ENCODE data around the gene ATG9B.

Gene ATG9B

GRCh38 chr7:150974468-150975391 is 49.6 kb downstream of the ATG9B start:
- peak; percentile 51 for DNase-seq
- in situ Hi-C loops (cut with MboI; ENCODE audit: low pct_unique_long_range_greater_than_20kb, low sequenced_read_pairs) = no loop called here

- in situ Hi-C loops (cut with MboI; ENCODE audit: low pct_unique_long_range_greater_than_20kb, low sequenced_read_pairs) = no loop called here
- no peak for DNase-seq
Observed at GRCh38 chr7:150973571-150974451, 50.5 kb downstream of the ATG9B start.

GRCh38 chr7:150972741-150973140 is 51.6 kb downstream of the ATG9B start:
- no peak for DNase-seq
- in situ Hi-C loops (cut with MboI; ENCODE audit: low pct_unique_long_range_greater_than_20kb, low sequenced_read_pairs) = no loop called here

- in situ Hi-C loops (cut with MboI; ENCODE audit: low pct_unique_long_range_greater_than_20kb, low sequenced_read_pairs) = no loop called here
- no peak for DNase-seq
Observed at GRCh38 chr7:150972023-150972468, 52.2 kb downstream of the ATG9B start.

- in situ Hi-C loops (cut with MboI; ENCODE audit: low pct_unique_long_range_greater_than_20kb, low sequenced_read_pairs) = no loop called here
- no peak for DNase-seq
Observed at GRCh38 chr7:150971242-150972022, 52.9 kb downstream of the ATG9B start.

- DNase-seq = no peak
- in situ Hi-C loops (cut with MboI; ENCODE audit: low pct_unique_long_range_greater_than_20kb, low sequenced_read_pairs) = no loop called here
Observed at GRCh38 chr7:150970424-150970823, 53.9 kb downstream of the ATG9B start.

- DNase-seq = no peak
- in situ Hi-C loops (cut with MboI; ENCODE audit: low pct_unique_long_range_greater_than_20kb, low sequenced_read_pairs) = no loop called here
Observed at GRCh38 chr7:150969475-150969874, 54.8 kb downstream of the ATG9B start.

GRCh38 chr7:150968734-150969372 is 55.4 kb downstream of the ATG9B start:
- DNase-seq = no peak
- in situ Hi-C loops (cut with MboI; ENCODE audit: low pct_unique_long_range_greater_than_20kb, low sequenced_read_pairs) = no loop called here

GRCh38 chr7:150968056-150968733 is 56.1 kb downstream of the ATG9B start:
- in situ Hi-C loops (cut with MboI; ENCODE audit: low pct_unique_long_range_greater_than_20kb, low sequenced_read_pairs) = no loop called here

GRCh38 chr7:150967349-150967748 is 56.9 kb downstream of the ATG9B start:
- in situ Hi-C loops (cut with MboI; ENCODE audit: low pct_unique_long_range_greater_than_20kb, low sequenced_read_pairs) = no loop called here
- no peak for DNase-seq

More at GRCh38 chr7:150968056-150968733, 56.1 kb downstream of the ATG9B start:
- DNase-seq = no peak

- in situ Hi-C loops (cut with MboI; ENCODE audit: low pct_unique_long_range_greater_than_20kb, low sequenced_read_pairs) = no loop called here
- no peak for DNase-seq
Observed at GRCh38 chr7:150966002-150966401, 58.3 kb downstream of the ATG9B start.

GRCh38 chr7:150965273-150965830 is 58.9 kb downstream of the ATG9B start:
- in situ Hi-C loops (cut with MboI; ENCODE audit: low pct_unique_long_range_greater_than_20kb, low sequenced_read_pairs) = no loop called here
- no peak for DNase-seq

All from KBM-7 (cell line).